ENCODE measurements around the gene PHIP. TPM values are rescaled to one million over a fixed set of nuclear protein-coding genes. Genes with fewer than 3 reads are reported as not detected.
A peak's percentile ranks its signal among the peaks of the same experiment; 100 is the strongest.

The PHIP gene
- total and polyA plus RNA-seq, 2 experiments from 2014 or later, result 48.0 to 65.4 TPM

DNA sequence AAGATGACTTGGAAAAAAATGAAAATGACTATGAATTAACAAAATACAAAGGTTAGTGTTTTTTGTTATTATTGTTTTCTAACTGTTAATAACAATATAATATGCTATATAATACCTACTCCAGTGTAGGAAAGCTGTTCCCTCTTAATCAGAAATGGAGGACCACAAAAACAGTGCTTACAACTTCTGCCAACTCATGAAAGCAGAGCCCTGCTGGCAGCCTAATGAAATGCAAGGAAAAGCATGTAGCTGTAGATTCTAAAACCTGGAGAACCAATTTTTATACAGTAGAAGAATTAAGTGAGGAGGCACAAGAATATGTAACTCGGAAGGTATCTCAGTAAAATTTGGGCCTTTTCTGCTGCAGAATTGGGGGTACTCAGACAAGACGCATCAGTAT, 29.4 kb downstream of the PHIP start:
- Histone ChIP-seq H3K79me2 (replicated peaks; ENCODE audit: insufficient read depth) (peaks cover 92% of the 10 kb centered on the region), H3K4me3 (no peak overlapping the region), H3F3A (replicated peaks; ENCODE audit: low read depth) (no peaks in the 10 kb centered on the region), H3K27ac (ENCODE audit: low read depth) (no peak overlapping the region), H3K4me1 (ENCODE audit: insufficient read depth) (peaks cover 11% of the 10 kb centered on the region), H3K9me2 (ENCODE audit: insufficient read depth) (no peaks in the 10 kb centered on the region), H3K4me2 (no peak overlapping the region), H3K27me3 (ENCODE audit: insufficient read depth) (no peaks in the 10 kb centered on the region), H3K36me3 (ENCODE audit: insufficient read depth) (peaks cover 4% of the 10 kb centered on the region; the same call in 1 of the 2 replicates), H4K20me1 (replicated peaks; ENCODE audit: insufficient read depth) (peaks cover 8% of the 10 kb centered on the region), H2AFZ (no peak overlapping the region)
- no peaks in the 10 kb centered on the region for H3K9me3 Mint-ChIP-seq
- no peak for TF ChIP-seq ZNF331 (CRISPR knock-in tag; IDR thresholded peaks at IDR 0.05; ENCODE audit: low read depth)
- TF ChIP-seq, protein P1, sequence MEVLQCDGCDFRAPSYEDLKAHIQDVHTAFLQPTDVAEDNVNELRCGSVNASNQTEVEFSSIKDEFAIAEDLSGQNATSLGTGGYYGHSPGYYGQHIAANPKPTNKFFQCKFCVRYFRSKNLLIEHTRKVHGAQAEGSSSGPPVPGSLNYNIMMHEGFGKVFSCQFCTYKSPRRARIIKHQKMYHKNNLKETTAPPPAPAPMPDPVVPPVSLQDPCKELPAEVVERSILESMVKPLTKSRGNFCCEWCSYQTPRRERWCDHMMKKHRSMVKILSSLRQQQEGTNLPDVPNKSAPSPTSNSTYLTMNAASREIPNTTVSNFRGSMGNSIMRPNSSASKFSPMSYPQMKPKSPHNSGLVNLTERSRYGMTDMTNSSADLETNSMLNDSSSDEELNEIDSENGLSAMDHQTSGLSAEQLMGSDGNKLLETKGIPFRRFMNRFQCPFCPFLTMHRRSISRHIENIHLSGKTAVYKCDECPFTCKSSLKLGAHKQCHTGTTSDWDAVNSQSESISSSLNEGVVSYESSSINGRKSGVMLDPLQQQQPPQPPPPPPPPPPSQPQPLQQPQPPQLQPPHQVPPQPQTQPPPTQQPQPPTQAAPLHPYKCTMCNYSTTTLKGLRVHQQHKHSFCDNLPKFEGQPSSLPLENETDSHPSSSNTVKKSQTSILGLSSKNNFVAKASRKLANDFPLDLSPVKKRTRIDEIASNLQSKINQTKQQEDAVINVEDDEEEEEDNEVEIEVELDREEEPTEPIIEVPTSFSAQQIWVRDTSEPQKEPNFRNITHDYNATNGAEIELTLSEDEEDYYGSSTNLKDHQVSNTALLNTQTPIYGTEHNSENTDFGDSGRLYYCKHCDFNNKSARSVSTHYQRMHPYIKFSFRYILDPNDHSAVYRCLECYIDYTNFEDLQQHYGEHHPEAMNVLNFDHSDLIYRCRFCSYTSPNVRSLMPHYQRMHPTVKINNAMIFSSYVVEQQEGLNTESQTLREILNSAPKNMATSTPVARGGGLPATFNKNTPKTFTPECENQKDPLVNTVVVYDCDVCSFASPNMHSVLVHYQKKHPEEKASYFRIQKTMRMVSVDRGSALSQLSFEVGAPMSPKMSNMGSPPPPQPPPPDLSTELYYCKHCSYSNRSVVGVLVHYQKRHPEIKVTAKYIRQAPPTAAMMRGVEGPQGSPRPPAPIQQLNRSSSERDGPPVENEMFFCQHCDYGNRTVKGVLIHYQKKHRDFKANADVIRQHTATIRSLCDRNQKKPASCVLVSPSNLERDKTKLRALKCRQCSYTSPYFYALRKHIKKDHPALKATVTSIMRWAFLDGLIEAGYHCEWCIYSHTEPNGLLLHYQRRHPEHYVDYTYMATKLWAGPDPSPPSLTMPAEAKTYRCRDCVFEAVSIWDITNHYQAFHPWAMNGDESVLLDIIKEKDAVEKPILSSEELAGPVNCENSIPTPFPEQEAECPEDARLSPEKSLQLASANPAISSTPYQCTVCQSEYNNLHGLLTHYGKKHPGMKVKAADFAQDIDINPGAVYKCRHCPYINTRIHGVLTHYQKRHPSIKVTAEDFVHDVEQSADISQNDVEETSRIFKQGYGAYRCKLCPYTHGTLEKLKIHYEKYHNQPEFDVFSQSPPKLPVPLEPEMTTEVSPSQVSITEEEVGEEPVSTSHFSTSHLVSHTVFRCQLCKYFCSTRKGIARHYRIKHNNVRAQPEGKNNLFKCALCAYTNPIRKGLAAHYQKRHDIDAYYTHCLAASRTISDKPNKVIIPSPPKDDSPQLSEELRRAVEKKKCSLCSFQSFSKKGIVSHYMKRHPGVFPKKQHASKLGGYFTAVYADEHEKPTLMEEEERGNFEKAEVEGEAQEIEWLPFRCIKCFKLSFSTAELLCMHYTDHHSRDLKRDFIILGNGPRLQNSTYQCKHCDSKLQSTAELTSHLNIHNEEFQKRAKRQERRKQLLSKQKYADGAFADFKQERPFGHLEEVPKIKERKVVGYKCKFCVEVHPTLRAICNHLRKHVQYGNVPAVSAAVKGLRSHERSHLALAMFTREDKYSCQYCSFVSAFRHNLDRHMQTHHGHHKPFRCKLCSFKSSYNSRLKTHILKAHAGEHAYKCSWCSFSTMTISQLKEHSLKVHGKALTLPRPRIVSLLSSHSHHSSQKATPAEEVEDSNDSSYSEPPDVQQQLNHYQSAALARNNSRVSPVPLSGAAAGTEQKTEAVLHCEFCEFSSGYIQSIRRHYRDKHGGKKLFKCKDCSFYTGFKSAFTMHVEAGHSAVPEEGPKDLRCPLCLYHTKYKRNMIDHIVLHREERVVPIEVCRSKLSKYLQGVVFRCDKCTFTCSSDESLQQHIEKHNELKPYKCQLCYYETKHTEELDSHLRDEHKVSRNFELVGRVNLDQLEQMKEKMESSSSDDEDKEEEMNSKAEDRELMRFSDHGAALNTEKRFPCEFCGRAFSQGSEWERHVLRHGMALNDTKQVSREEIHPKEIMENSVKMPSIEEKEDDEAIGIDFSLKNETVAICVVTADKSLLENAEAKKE (CRISPR knock-in tag; IDR thresholded peaks at IDR 0.05), result no peak
- no peak for TF ChIP-seq EZH2phosphoT487 (IDR thresholded peaks at IDR 0.05; ENCODE audit: unreplicated experiment)
- TF ChIP-seq, protein P2, sequence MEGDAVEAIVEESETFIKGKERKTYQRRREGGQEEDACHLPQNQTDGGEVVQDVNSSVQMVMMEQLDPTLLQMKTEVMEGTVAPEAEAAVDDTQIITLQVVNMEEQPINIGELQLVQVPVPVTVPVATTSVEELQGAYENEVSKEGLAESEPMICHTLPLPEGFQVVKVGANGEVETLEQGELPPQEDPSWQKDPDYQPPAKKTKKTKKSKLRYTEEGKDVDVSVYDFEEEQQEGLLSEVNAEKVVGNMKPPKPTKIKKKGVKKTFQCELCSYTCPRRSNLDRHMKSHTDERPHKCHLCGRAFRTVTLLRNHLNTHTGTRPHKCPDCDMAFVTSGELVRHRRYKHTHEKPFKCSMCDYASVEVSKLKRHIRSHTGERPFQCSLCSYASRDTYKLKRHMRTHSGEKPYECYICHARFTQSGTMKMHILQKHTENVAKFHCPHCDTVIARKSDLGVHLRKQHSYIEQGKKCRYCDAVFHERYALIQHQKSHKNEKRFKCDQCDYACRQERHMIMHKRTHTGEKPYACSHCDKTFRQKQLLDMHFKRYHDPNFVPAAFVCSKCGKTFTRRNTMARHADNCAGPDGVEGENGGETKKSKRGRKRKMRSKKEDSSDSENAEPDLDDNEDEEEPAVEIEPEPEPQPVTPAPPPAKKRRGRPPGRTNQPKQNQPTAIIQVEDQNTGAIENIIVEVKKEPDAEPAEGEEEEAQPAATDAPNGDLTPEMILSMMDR (conservative IDR thresholded peaks at IDR 0.05; ENCODE audit: low read depth in 2 of 2), result peak; percentile 34 to 59
- TF ChIP-seq, protein P3, sequence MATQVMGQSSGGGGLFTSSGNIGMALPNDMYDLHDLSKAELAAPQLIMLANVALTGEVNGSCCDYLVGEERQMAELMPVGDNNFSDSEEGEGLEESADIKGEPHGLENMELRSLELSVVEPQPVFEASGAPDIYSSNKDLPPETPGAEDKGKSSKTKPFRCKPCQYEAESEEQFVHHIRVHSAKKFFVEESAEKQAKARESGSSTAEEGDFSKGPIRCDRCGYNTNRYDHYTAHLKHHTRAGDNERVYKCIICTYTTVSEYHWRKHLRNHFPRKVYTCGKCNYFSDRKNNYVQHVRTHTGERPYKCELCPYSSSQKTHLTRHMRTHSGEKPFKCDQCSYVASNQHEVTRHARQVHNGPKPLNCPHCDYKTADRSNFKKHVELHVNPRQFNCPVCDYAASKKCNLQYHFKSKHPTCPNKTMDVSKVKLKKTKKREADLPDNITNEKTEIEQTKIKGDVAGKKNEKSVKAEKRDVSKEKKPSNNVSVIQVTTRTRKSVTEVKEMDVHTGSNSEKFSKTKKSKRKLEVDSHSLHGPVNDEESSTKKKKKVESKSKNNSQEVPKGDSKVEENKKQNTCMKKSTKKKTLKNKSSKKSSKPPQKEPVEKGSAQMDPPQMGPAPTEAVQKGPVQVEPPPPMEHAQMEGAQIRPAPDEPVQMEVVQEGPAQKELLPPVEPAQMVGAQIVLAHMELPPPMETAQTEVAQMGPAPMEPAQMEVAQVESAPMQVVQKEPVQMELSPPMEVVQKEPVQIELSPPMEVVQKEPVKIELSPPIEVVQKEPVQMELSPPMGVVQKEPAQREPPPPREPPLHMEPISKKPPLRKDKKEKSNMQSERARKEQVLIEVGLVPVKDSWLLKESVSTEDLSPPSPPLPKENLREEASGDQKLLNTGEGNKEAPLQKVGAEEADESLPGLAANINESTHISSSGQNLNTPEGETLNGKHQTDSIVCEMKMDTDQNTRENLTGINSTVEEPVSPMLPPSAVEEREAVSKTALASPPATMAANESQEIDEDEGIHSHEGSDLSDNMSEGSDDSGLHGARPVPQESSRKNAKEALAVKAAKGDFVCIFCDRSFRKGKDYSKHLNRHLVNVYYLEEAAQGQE (IDR thresholded peaks at IDR 0.05; ENCODE audit: unreplicated experiment), result no peak
- peak overlapping the region; percentile 17; the same call in 1 of the 2 replicates for H3K27ac Mint-ChIP-seq
- peak; percentile 77 for DNase-seq (ENCODE audit: low spot score)
- H3K4me1 Mint-ChIP-seq, result peaks cover 32% of the 10 kb centered on the region
- peaks cover 35% of the 10 kb centered on the region for H3K36me3 Mint-ChIP-seq (ENCODE audit: low read depth)
- H3K27me3 Mint-ChIP-seq (ENCODE audit: insufficient read depth, low read depth, poor library complexity), result no peaks in the 10 kb centered on the region
- ATAC-seq, result peak; percentile 72
- no peak overlapping the region for H3K4me3 Mint-ChIP-seq
